GM23248 (cell line): ENCODE data around the gene FABP7. TPM values are rescaled to one million over a fixed set of nuclear protein-coding genes. Genes with fewer than 3 reads are reported as not detected.

Experiments used
- DNase-seq: peaks from one replicate; pipeline ENCODE4 v3.0.0-alpha.2; 2015
- H2AFZ ChIP-seq: fragments of 200-600 bp; sonication (generic); 2 replicates; pipeline ENCODE4 v1.6.1; 2016; ENCODE audit warnings: antibody characterized with exemption
- H3F3A ChIP-seq: fragments of 200-600 bp; sonication (generic); 2 replicates; pipeline ENCODE4 v1.6.1; 2016; ENCODE audit warnings: mild to moderate bottlenecking, antibody characterized with exemption, mixed run types; ENCODE audit not compliant: insufficient read depth
- H3K27ac ChIP-seq: fragments of 200-600 bp; sonication (generic); 2 replicates; pipeline ENCODE4 v1.5.1; 2016; ENCODE audit warnings: mild to moderate bottlenecking
- H3K27me3 ChIP-seq: fragments of 200-600 bp; sonication (generic); replicated peaks from 2 replicates; pipeline ENCODE4 v1.6.1; 2016; ENCODE audit warnings: mild to moderate bottlenecking; ENCODE audit not compliant: insufficient read depth
- H3K36me3 ChIP-seq: fragments of 200-600 bp; sonication (generic); 2 replicates; pipeline ENCODE4 v1.6.1; 2016; ENCODE audit warnings: low read depth, mild to moderate bottlenecking
- H3K4me1 ChIP-seq: fragments of 200-600 bp; sonication (generic); 2 replicates; pipeline ENCODE4 v1.6.1; 2016; ENCODE audit warnings: mild to moderate bottlenecking; ENCODE audit not compliant: insufficient read depth
- H3K4me2 ChIP-seq: fragments of 200-600 bp; sonication (generic); one replicate; pipeline ENCODE4 v1.6.1; 2016; ENCODE audit warnings: mild to moderate bottlenecking; ENCODE audit not compliant: unreplicated experiment
- H3K4me3 ChIP-seq: fragments of 200-600 bp; sonication (generic); 2 replicates; pipeline ENCODE4 v1.5.1; 2016; ENCODE audit warnings: mild to moderate bottlenecking
- H3K79me2 ChIP-seq: fragments of 200-600 bp; sonication (generic); 2 replicates; pipeline ENCODE4 v1.6.1; 2016; ENCODE audit warnings: mild to moderate bottlenecking; ENCODE audit not compliant: insufficient read depth
- H3K9ac ChIP-seq: fragments of 200-600 bp; sonication (generic); 2 replicates; pipeline ENCODE4 v1.6.1; 2016; ENCODE audit warnings: mild to moderate bottlenecking
- H3K9me2 ChIP-seq: fragments of 200-600 bp; sonication (generic); 2 replicates; pipeline ENCODE4 v1.6.1; 2016; ENCODE audit warnings: mixed run types, mild to moderate bottlenecking, moderate library complexity; ENCODE audit not compliant: insufficient read depth
- H3K9me3 ChIP-seq: fragments of 200-600 bp; sonication (generic); one replicate; pipeline ENCODE4 v1.6.1; 2017; ENCODE audit warnings: low read depth
- H4K20me1 ChIP-seq: fragments of 200-600 bp; sonication (generic); 2 replicates; pipeline ENCODE4 v1.6.0; 2016; ENCODE audit not compliant: insufficient read depth
- EZH2 ChIP-seq: fragments of 200-600 bp; sonication (generic); IDR thresholded peaks from 2 replicates; pipeline ENCODE4 v1.6.1; 2018; ENCODE audit warnings: antibody characterized with exemption, mild to moderate bottlenecking; ENCODE audit not compliant: insufficient read depth, poor library complexity, severe bottlenecking
- EZH2phosphoT487 ChIP-seq: fragments of 200-600 bp; sonication (generic); IDR thresholded peaks from 2 replicates; pipeline ENCODE4 v1.6.1; 2018; ENCODE audit warnings: antibody characterized with exemption, moderate library complexity, mild to moderate bottlenecking, low read depth; ENCODE audit not compliant: insufficient read depth
- WGBS, 2 experiments: methylation state at CpG; one replicate each; pipeline ENCODE4 v1.1.6; 2015 to 2017; ENCODE audit warnings: low lambda C conversion rate in 2 of 2, low coverage in 1 of 2; ENCODE audit errors: missing lambda C conversion rate in 2 of 2; 5-methylcytosine and 5-hydroxymethylcytosine counted together
- in situ Hi-C: fragments of 300-500 bp; cut with MboI; formaldehyde crosslinking; loops from 2 replicates; pipeline ENCODE4 v1.15.0; 2020
- polyA plus RNA-seq: library from polyadenylated mRNA; unstranded; fragments of >200 nt; fragmentation: Nextera tagmentation; extraction: Ambion mirVana; gene quantifications from 2 replicates; pipeline ENCODE4 v1.2.1, GENCODE V29; 2016
- total RNA-seq: library from RNA; depleted of rRNA; stranded (reverse); fragments of >200 nt; shearing (Covaris generic); gene quantifications from 2 replicates; pipeline ENCODE4 v1.2.3, GENCODE V29; 2014

FABP7 gene
- total and polyA plus RNA-seq, 2 experiments from 2014 or later, result not detected

DNA sequence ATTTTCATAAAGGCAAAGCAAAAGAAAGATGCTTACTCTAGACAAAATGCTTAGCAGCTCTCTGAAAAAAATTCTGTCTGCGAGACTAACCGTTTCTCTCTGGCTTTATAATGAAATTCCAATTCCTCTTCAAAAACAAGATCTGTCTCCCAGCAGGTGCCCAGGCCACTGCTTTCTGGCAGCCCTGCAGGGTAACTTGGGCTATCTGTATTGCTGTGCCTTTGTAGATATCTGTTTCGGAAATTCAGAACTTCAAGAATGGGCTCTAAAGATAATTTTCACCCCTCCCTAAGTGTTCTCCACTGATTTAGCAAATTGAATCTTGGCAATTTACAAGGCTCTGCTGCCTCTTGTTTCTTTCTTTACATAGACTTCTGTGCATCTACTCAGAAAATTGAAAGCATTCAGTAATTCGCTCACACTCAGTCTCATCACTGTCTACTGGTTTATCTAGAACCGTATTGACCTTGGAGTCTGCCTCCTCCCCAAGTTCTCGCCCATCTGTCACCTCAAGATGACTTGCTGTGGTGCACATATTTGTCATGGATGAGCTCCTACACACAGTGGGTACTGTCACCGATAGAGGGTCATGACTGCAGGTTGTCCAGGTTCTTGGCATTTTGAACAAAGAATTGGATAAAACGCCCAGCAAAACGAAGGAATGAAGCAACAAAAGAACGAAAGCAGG lies 26.4 kb upstream of the FABP7 start:
- 86 to 88% methylated on average over 10 of the region's 10 CpGs for WGBS, 2 experiments
- no peak overlapping the region for H3K4me3 ChIP-seq

DNA sequence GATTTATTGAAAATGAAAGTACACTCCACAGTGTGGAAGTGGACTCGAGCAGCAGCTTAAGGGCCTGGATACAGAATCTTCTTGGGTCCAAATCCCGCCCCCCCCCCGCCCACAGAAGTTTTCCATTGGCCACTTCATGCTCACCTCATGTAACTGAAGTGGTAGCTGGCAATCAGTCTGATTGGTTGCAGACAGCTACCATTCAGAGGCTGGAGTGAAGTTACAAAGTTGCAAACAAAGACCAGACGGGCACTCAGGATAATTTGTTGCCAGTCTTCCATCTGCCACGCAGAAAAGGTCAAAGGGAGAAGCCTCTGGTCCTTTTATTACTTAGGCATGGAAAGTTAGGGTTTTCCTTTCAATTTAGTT lies 25.8 kb upstream of the FABP7 start:
- Histone ChIP-seq H3K4me2 (no peak overlapping the region), H3K9me3 (no peaks in the 10 kb centered on the region), H3K4me1 (no peaks in the 10 kb centered on the region), H4K20me1 (no peaks in the 10 kb centered on the region), H3K79me2 (no peaks in the 10 kb centered on the region), H3F3A (no peaks in the 10 kb centered on the region), H3K27me3 (no peaks in the 10 kb centered on the region; the same call in 1 of the 2 replicates), H3K4me3 (no peak overlapping the region), H3K9ac (no peak overlapping the region), H3K36me3 (no peaks in the 10 kb centered on the region), H2AFZ (no peak overlapping the region), H3K27ac (no peak overlapping the region), H3K9me2 (no peaks in the 10 kb centered on the region)
- in situ Hi-C loops, result no loop called here
- no peak for DNase-seq
- 26 to 32% methylated on average over 4 to 5 of the region's 5 CpGs for WGBS, 2 experiments
- TF ChIP-seq EZH2 (no peak), EZH2phosphoT487 (no peak)

More for the DNA sequence above, 26.4 kb upstream of the FABP7 start:
- Histone ChIP-seq H2AFZ (no peak overlapping the region), H3K27ac (no peak overlapping the region), H3K79me2 (no peaks in the 10 kb centered on the region), H3K4me2 (no peak overlapping the region), H3K9me3 (no peaks in the 10 kb centered on the region), H3K9me2 (no peaks in the 10 kb centered on the region), H3K36me3 (no peaks in the 10 kb centered on the region), H3K4me1 (no peaks in the 10 kb centered on the region), H3K9ac (no peak overlapping the region), H3F3A (no peaks in the 10 kb centered on the region), H4K20me1 (no peaks in the 10 kb centered on the region), H3K27me3 (no peaks in the 10 kb centered on the region; the same call in 1 of the 2 replicates)
- in situ Hi-C loops, result no loop called here
- DNase-seq, result no peak
- TF ChIP-seq EZH2phosphoT487 (no peak), EZH2 (no peak)

DNA sequence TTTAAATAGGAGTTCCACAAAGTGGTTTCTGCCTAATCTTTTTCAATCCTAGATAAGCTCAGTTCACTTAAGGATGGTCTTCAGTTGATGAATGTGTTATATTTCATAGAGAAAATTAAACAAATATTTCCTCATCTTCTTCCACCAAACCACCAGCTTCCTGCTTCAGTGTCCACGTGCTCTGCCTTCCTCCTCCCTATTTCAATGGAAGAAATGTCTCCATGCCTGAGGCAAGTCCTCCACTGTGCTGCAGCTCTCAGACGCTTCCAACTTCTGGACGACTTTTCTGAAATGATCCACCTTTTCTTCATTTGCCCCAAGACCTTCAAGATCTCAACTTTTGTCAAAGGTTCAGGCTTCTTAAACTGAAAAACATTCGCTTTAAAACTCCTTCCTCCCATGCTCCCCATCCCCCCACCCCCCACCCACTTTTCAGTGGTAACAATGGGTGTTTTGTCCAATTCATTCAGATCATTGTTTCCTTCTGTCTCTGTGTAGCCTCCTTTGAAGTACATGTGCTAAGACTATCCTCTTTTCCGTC lies 25.3 kb upstream of the FABP7 start:
- H4K20me1 ChIP-seq, result no peaks in the 10 kb centered on the region
- H2AFZ ChIP-seq, result no peak overlapping the region
- no peaks in the 10 kb centered on the region for H3K79me2 ChIP-seq
- in situ Hi-C loops, result no loop called here
- H3K9me2 ChIP-seq, result no peaks in the 10 kb centered on the region
- DNase-seq, result no peak
- H3K36me3 ChIP-seq, result no peaks in the 10 kb centered on the region
- no peaks in the 10 kb centered on the region for H3K4me1 ChIP-seq
- no peaks in the 10 kb centered on the region for H3F3A ChIP-seq
- H3K9me3 ChIP-seq, result no peaks in the 10 kb centered on the region
- H3K27me3 ChIP-seq, result no peaks in the 10 kb centered on the region; the same call in 1 of the 2 replicates
- H3K27ac ChIP-seq, result no peak overlapping the region
- no peak overlapping the region for H3K4me2 ChIP-seq
- H3K4me3 ChIP-seq, result no peak overlapping the region
- TF ChIP-seq EZH2phosphoT487 (no peak), EZH2 (no peak)
- 50 to 61% methylated on average over 5 of the region's 5 CpGs for WGBS, 2 experiments
- no peak overlapping the region for H3K9ac ChIP-seq

DNA sequence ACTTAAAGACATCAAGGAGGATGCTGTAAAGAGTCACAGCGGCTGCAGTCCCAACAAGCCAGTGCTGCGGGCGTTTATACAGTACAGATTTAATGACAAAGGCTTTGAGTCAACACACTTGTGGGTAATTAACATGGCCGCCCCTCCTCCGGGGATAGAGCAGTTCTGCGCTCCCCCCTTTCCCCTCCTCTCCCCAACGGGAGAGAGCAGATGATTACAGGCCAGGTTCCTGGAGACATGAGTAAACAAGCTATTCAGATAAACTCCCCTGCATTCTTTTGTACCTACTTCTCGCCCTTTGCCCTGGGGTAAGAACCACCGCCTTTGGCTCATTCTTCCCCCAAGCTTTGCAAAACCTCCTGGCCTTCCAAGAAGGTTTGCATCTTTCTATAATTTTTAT lies 23.6 kb upstream of the FABP7 start:
- in situ Hi-C loops, result no loop called here
- no peaks in the 10 kb centered on the region for H3K9me3 ChIP-seq
- H3K4me1 ChIP-seq, result no peaks in the 10 kb centered on the region
- H4K20me1 ChIP-seq, result no peaks in the 10 kb centered on the region
- H3F3A ChIP-seq, result no peaks in the 10 kb centered on the region
- 56% methylated on average over 9 of the region's 9 CpGs for WGBS, 2 experiments
- H3K9me2 ChIP-seq, result no peaks in the 10 kb centered on the region
- TF ChIP-seq EZH2 (no peak), EZH2phosphoT487 (no peak)
- H3K27ac ChIP-seq, result no peak overlapping the region
- H3K4me2 ChIP-seq, result no peak overlapping the region
- DNase-seq, result no peak
- H3K27me3 ChIP-seq, result no peaks in the 10 kb centered on the region; the same call in 1 of the 2 replicates
- H3K36me3 ChIP-seq, result no peaks in the 10 kb centered on the region
- no peaks in the 10 kb centered on the region for H3K79me2 ChIP-seq
- no peak overlapping the region for H3K4me3 ChIP-seq
- no peak overlapping the region for H2AFZ ChIP-seq
- H3K9ac ChIP-seq, result no peak overlapping the region
